GM18520 (cell line): ENCODE measurements around the gene CASP9.

Experiments used
- ATAC-seq: cut with Tn5 transposase; IDR thresholded peaks from one replicate; pipeline ENCODE4 v1.9.1; 2021; ENCODE audit not compliant: unreplicated experiment

Gene CASP9

DNA sequence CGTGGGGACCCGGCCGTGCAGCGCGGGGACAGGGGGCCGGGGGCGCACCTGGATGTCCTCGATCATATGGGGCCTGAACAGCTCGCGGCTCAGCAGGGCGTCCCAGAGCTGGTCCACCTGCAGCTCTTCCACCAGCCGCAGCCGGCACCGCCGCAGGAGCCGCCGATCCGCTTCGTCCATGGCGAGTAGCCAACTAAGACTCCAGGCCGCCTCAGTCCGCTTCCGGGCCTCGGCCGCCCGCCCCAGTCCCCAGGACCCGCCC lies at the start of gene CASP9:
CASP9 (minus strand) TSS at position 195 of the 262 bp plus-strand sequence; CDS start at position 180, 15 bp downstream.
- ATAC-seq: no peak

DNA sequence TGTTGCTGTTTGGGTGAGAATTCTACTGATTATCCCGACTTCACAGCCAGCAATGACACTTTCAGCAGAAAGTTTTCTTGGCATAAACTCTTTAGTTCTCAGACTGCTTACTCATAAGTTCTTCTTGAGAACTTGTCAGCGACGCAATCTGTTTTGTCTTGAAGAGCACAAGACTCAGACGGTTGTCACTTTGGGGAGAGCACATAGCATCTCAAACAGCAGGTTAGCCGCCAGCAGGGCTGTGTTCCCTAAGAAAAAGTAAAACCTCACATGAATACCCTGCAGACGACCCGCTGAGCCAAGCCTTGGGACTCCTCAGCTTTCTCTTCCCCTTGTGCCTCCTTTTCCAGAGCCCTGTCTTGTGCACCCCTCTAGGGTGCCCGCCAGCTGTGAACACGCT lies 49.5 kb upstream of the CASP9 start:
- no peak for ATAC-seq

DNA sequence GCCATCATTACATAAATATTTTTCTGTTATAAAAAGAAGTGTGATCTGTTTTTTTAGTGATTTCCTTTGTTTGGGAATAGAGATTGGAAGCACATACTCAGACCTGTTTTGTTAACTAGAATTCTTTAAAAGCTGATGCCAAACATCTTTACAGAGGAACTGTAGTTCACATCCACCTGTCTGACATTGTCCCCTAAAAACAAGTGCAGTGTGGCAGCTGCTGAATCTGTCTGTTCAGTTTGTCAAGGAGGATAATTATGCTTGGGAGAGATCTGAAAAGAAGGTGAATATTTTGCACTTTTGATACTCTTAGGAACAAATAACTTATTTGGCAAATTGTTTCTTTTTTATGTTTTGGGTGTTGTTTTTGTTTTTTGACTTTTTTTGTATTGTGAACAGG lies 47.3 kb upstream of the CASP9 start:
- ATAC-seq: no peak

DNA sequence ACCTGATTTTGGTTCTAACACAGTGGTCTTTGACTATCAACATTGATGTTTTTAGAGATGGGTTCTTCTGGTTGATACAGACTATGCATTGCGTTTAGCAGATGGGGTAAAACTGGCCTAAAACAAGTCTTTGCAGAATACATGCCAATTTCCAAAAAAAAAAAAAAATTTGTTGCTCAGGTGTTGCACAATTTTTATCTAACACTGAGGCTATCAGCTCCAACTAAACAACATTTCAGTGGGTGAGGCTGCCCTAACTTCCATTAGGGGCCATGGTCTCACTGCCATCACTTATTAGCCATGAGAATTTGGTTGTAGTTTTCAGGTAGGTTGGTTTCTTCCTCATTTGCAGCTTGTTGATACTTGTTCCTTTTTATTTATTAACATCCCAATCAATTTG lies 46.8 kb upstream of the CASP9 start:
- no peak for ATAC-seq

DNA sequence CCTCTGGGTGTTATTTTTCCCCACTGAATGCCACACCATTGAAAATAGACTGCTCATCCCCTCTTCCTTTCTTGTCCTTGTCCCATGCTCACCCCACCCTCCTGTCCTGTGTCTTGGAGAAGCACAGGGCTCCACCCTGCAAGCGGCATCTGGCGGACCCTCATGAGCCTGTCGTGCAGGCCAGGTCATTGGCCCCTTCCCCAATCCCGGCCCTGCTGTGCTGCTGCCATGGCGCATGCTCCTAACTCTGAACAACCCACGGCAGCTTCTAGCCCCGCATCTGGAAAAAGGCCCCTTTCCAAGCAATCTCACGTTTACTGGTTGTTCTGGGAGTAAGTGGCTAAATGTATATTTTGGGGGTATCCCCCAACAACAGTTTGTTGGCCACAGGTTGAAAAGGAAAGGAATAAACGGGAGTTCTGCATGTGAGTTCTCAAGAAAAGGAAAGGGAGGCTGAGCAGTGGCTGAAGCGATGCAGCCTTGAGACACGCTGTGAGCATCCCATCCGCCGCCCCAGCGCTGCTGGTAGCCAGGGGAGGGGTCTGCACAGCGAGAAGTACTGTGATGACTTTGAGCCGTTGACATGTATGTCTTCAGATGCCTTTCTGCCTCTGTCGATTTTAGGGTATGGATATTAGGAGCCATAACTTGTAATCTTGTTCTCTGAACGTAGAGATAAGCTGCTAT lies 44.5 kb upstream of the CASP9 start:
- ATAC-seq: no peak

DNA sequence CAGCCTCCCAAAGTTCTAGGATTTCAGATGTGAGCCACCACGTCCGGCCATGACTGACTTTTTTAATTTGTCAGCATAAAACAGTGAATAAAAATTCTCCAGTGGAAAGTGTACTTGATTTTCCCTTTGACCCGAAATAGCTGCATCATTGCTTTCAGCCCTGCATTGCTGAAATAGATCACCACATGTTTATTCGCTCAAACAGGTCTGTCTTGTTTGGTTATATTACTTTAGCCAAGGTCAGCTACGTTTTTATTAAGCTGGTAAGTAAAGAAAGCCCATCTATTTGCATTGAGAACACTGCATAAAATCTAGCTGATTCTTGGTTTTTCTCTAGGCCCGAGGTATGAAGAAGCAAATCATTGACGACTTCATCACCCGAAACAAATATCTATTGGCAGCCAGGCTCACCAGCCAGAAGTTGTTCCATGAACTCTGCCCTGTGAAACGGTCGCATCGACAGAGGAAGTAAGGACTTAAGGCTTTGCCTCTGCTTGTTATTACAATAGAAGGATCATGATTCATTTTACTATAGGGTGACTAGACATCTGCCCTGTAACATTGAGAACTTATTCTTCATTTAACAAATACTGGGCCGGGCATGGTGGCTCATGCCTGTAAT lies 35.3 kb upstream of the CASP9 start:
- ATAC-seq: no peak

DNA sequence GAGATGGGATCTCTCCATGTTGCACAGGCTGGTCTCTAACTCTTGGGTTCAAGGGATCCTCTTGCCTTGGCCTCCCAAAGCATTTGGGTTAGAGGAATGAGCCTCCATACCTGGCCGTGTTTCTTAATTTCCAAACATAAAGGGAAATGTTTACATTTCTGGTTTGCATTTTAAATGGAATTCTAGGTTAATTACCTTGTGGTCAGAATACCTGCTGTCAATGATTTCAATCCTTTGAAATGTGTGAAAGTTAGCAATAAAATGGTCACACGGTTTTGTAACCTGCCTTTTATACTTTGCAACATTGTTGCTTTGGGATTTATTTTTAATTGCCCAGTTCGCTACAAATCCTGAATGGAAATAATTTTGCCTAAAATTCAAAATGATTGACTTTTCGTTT lies 34.5 kb upstream of the CASP9 start:
- ATAC-seq: no peak

DNA sequence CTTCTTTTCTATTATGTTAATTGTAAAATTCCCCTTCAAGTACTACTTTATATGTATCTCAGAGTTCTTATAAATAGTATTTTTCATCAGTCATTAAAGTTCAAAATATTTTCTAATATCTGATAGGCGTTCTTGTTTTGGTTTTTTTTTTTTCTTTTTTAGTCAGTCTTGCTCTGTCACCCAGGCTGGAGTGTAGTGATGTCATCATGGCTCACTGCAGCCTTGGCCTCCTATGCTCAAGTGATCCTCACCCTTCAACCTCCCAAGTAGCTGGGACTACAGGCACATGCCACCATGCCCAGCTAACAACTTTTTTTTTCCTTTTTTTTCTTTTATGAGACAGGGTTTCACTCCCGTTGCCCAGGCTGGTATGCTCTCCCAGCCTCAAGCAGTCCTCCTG lies 33.6 kb upstream of the CASP9 start:
- no peak for ATAC-seq

DNA sequence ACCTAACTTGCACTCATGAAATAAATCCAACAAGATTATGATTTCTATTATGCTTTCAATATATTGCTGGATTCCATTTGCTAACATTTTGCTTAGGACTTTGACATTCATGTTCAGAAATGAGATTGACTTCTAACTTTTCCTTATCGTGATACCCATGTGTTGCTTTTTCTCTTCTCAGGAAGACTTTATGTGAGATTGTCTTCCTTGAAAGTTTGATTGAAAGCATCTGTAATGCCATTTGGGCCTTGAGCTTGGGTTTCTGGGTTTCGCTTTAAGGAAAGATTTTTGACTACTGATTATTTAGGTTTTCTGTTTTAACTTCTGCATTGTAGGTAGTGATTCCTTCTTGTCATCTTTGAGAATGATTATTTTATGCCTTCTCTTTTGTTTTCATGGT lies 33.0 kb upstream of the CASP9 start:
- ATAC-seq: no peak

DNA sequence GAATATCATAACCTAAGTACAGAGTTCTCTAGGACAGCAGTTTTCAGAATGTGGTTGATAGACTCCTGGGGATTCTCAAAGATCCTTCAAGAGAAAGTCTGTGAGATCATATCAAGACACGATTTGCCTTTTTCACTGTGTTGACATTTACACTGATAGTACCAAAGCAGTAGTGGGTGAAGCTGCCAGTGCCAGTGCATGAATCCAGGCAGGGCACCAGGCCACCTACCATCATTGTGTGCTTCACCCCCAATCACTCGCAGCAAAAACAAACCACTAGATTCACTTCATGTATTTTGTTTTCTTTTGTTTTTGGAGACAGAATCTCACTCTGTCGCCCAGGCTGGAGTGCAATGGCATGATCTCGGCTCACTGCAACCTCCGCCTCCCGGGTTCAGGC lies 26.6 kb upstream of the CASP9 start:
- ATAC-seq: no peak

DNA sequence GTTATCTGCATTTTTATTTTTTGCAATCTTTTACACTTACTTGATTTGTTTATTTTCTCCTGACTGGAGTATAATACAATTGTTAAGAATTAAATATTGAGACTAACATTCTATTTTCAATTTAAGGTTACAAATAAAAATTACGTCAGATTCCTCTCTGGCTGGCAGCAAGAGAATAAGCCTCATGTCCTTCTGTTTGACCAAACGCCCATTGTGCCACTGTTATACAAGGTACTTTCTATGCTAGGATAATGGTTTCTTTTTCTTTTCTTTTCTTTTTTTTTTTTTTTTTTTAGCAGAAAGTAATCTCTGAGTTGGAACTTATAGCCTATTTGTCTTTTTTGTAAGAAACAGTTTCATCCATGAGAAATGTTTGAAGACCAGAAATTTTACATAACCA lies 22.6 kb upstream of the CASP9 start:
- no peak for ATAC-seq

DNA sequence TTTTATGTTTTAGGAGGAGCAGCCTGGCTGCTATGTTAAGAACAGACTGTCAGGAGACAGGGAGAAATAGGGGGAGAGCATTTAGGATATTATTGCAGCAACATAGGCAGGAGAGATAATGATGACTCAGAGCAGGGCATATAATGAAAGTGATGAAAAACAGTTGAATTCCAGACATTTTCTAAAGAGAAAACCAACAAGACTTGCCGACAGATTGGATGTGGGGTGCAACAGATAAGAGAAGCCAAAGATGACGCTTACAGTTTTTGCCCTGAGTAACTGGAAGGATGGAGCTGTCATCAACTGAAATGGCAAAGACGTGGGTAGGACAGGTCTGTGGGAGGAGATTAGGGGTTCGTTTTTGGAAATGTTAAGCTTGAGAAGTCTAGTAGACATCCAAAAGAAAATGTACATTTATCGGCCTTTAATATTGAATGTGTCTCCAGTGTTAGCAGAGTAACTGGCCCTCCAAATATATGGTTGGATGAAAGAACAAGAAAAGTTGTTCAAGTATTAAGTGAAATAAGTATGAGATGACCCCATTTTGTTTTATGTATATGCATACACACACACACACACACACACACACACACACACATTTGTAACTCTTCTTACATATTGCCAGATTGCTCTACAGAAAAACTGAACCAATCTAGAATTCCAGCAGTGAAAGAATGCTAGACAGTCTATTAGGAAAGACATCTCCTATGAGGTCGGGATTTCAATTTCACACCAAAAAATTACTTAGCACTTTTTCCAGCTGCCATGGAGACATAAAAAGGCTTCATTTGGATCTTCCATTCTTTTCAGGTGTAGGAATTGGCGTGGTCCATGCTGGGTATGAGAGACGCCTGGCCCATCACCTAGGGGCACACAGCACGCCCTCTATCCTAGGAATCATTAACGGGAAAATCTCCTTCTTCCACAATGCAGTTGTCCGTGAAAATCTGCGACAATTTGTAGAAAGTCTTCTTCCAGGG lies 19.9 kb upstream of the CASP9 start:
- no peak for ATAC-seq

DNA sequence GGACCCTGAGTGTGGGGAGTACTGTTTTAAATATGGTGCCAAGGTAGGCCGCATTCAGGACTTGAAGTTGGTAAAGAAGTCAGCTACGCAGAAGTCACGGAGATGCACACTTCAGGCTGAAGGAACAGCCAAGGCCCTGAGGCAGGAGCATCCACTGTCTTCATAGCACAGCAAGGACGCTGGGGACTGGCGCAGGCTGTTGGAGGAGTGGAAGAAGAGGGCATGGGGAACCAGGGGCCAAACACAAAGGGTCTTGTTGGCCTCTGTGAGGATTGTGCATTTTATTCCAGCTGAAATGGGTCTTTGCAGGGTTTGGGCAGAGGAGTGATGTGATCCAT lies 19.2 kb upstream of the CASP9 start:
- no peak for ATAC-seq

DNA sequence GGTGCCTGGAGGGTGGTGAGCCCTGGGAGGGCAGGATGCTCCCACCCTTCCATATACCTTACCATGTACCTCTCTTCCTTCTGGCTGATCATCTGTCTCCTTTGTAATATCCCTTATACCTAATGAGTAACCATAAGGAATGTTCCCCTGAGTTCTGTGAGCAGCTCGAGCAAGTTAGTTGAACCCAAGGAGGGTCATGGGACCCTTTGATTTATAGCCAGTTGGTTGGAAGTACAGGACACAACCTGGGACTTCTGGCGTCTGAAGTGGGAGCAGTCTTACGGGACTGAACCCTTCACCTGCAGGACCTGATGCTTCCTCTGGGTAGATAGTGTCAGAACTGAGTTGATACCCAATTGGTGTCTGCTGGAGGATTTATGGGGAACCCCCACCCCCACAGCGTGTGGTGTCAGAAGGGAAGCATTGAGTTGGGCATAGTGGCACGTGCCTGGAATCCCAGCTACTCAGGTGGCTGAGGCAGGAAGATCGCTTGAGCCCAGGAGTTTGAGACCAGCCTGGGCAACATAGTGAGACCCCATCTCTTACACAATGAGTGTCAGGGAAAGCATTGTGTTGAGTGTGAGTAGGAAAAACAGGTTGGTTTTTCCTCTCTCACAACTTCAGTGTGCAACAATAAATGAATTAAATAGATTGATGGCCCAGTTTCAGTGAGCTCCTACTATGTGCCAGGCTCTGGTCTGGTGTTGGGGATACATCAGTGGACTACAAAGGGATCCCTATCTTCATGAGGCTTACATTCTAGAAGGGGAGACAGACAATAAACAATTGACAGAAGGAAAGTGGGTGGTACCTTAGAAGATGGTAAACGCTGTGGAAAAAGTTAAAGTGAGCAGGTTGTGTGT lies 18.6 kb upstream of the CASP9 start:
- no peak for ATAC-seq

DNA sequence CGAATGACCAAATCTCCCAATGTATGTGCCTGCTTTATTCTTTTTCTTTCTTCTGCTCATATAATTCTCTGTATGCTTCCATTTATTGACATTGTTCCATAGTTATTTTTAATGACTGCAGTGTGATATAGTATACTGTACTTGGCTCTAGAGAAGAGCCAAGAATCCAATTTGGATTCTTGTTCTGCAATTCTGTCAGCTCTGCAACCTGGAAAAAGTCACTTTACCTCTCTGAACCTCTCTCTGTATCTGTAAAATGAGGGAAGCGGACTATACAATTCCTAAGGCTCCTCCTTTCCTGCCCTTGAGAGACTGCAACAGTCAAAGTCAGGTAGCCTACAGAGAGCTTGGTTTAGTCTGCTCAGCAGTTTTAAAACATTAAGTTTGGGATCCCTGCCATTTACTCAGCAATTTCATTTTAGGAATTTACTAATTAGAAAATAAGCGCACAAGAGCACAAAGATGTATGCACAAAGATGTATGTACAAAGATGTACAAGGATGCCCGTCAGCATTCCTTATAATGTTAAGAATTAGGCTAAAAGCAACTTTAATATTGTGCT lies 17.3 kb upstream of the CASP9 start:
- ATAC-seq: no peak

DNA sequence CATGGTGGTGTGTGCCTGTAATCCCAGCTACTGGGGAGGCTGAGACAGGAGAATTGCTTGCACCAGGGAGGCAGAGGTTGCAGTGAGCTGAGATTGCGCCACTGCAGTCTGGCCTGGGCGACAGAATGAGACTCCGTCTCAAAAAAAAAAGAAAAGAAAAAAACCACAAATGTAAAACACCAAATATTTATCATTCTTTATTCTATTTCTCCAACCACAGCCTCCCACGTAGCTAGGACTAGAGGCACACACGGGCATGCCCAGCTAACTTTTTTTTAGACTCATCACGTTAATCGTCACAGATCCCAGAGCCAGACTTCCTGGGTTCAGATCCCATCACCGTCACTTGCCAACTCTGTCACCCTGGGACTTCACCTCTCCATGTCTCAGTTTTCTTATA lies 16.2 kb upstream of the CASP9 start:
- ATAC-seq: no peak

DNA sequence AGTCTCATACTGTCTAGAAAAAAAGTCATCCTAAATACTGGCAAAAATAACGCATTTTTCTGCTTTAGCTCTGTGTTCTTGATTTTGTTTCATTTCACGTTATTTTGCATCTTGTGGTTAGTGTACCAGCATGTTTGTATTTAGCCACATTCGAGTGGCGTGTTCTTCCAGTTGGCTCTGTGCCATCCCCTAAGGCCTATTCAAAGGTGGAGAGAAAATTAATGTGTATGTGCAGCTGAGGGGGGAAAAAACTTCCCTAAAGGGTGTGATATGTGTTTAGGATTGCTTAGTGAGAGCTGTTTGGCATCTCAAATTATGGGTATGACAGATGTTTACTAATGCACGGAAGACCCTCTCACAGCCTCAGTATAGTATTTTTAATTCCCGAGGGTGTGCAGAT lies 14.8 kb upstream of the CASP9 start:
- ATAC-seq: no peak

DNA sequence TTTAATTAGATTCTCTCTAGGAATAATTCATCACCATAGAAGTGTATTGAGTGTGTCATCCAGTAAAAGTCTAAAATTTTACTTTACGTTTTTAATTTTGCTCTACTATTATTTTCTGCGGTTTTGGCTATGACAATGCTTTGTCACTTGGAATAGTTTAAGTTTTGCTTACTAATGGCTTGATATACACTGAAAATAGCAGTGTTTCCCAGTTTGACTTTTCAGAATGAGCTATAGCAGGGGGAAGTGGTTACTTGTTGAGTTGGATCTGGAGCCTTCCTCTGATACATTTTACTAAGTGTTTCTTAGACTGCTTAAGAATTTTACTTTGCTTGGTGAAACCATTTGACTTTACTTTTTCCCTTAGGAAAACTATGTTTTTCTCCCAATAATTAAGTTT lies 7.7 kb upstream of the CASP9 start:
- ATAC-seq: no peak

DNA sequence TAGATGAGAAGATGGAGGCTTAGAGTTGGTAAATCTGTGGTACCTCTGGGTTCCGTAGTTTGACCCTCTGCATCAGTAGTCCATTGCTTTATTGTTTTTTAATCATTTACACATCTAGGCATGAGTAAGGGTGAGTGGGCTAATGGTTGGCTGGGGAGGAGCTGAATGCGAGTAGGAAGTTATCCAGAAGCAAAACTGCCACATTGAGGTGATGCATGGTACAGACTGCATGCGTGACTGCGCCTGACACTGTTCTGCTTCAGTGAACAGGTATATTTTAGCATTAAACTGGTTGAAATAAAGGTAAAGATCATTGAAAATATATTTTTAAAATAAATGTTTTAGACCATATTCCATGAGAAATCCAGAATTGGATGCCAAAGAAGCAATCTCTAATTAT lies 7.0 kb upstream of the CASP9 start:
- no peak for ATAC-seq

DNA sequence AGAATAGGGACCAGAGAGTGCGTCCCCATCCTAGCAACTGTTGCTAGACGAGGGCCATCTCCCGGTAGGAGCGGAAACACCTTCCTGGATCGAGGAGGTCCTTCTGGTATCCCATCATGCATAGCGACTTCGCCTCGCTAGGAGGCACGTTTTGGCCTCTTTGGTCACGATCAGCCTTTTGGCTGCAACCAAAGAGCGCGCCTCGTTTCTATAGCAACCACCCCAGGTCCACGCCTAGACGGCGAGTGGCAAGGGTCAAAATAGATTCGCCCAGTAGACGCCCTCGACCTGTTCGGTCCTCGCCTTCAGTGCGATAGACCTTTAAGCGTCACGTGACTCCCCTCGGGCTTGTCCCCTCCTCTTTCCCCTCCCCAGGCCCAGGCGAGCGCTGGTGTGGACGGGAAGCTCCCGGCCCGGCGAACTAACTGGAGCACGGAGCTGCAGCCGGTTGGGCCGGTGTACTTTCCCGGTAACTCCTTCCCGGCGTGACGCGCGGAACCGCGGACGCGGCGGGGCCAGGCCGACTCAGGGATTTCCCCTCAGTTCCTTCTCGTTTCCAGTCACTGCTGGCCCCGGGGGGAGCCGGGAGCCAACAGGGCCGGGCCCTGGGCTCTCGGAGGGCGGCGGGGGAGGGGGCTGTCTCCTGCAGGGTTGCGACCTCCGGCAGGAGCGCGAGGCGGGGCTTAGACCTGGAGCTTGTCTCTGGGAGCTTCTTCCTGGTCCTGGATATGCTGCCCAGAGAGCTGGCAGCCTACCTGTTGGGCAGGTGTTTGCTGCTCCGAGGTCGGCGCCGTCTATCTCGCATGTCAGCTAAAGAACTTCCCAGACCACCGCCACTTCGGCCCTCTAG lies 2.7 kb upstream of the CASP9 start, which contains the start of gene DNAJC16:
DNAJC16 (plus strand) TSS at position 359 of the 850 bp plus-strand sequence. CDS start 2,258 bp downstream, outside the sequence.
- ATAC-seq: peak; percentile 58
